ENCODE measurements around the gene C12orf54.
"Not testable (repeated sequence)": the region's sequence is repeated elsewhere in the genome, so short reads cannot be mapped to it uniquely, and the experiment has no call there.

DNA sequence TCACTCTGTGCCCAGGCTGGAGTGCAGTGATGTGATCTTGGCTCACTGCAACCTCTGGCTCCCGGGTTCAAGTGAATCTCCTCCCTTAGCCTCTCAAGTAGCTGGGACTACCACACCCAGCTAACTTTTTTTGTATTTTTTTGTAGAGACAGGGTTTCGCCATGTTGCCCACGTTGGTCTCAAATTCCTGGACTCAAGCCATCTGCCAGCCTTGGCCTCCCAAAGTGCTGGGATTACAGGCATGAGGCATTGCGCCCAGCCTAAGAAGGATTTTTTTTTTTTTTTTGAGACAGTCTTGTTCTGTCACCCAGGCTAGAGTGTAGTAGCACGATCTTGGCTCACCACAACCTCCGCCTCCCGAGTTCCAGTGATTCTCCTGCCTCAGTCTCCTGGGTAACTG is 7.2 kb downstream of the C12orf54 start:
- TF ChIP-seq TEAD4 (IDR thresholded peaks at IDR 0.05; ENCODE audit: low read depth, low read length); POLR2A (IDR thresholded peaks at IDR 0.05; ENCODE audit: control extremely low read depth in 1 of 2, low read depth in 2 of 2, low read length in 2 of 2): not testable (repeated sequence)
